Measurements from ENCODE around the gene GLIS1. TPM values are rescaled to one million over a fixed set of nuclear protein-coding genes. Genes with fewer than 3 reads are reported as not detected.

Gene GLIS1
- total RNA-seq, 2 donors from 2014 or later = 0.16 TPM; not detected in 1

- intact Hi-C loops (cut with DNase I) = loop anchor here (10.0 kb wide), 1 partner anchor 112 kb away; no protein-coding TSS in a partner anchor
- H3K4me3 ChIP-seq = no peak overlapping the region
- H3K27ac ChIP-seq = no peak overlapping the region
- H3K9ac ChIP-seq (ENCODE audit: low read depth in 2 of 2, low read length in 2 of 2) = no peak overlapping the region
- H3K9me3 ChIP-seq = no peaks in the 10 kb centered on the region
- DNase-seq = no peak
- no peaks in the 10 kb centered on the region for H3K36me3 ChIP-seq
- H3K4me1 ChIP-seq = no peaks in the 10 kb centered on the region
- no peak for TF ChIP-seq CTCF (IDR thresholded peaks at IDR 0.05)
- H3K27me3 ChIP-seq = no peaks in the 10 kb centered on the region
These were observed 255.8 kb downstream of the GLIS1 start for GRCh38 chr1:53483170-53483569.

- H3K9me3 ChIP-seq = no peaks in the 10 kb centered on the region
- intact Hi-C loops (cut with DNase I) = loop anchor here (10.0 kb wide), 1 partner anchor 112 kb away; no protein-coding TSS in a partner anchor
These were observed 256.4 kb downstream of the GLIS1 start for GRCh38 chr1:53482441-53483153.

GRCh38 chr1:53481456-53481855, 257.5 kb downstream of the GLIS1 start:
- H3K27me3 ChIP-seq = no peaks in the 10 kb centered on the region

More at GRCh38 chr1:53482441-53483153, 256.4 kb downstream of the GLIS1 start:
- no peak for DNase-seq
- no peaks in the 10 kb centered on the region for H3K36me3 ChIP-seq
- no peaks in the 10 kb centered on the region for H3K4me1 ChIP-seq
- H3K27ac ChIP-seq = no peak overlapping the region
- no peak overlapping the region for H3K9ac ChIP-seq (ENCODE audit: low read depth in 2 of 2, low read length in 2 of 2)
- TF ChIP-seq CTCF (IDR thresholded peaks at IDR 0.05) = no peak
- H3K4me3 ChIP-seq = no peak overlapping the region
- H3K27me3 ChIP-seq = no peaks in the 10 kb centered on the region

GRCh38 chr1:53480678-53481077, 258.3 kb downstream of the GLIS1 start:
- Histone ChIP-seq H3K27ac (no peak overlapping the region), H3K36me3 (no peaks in the 10 kb centered on the region), H3K4me3 (no peak overlapping the region), H3K9ac (ENCODE audit: low read depth in 2 of 2, low read length in 2 of 2) (no peak overlapping the region), H3K4me1 (no peaks in the 10 kb centered on the region), H3K9me3 (no peaks in the 10 kb centered on the region), H3K27me3 (no peaks in the 10 kb centered on the region)
- intact Hi-C loops (cut with DNase I) = loop anchor here (10.0 kb wide), 1 partner anchor 114 kb away; no protein-coding TSS in a partner anchor
- DNase-seq = no peak
- TF ChIP-seq CTCF (IDR thresholded peaks at IDR 0.05) = no peak

More at GRCh38 chr1:53481456-53481855, 257.5 kb downstream of the GLIS1 start:
- DNase-seq = no peak
- Histone ChIP-seq H3K9ac (ENCODE audit: low read depth in 2 of 2, low read length in 2 of 2) (no peak overlapping the region), H3K4me3 (no peak overlapping the region), H3K36me3 (no peaks in the 10 kb centered on the region), H3K9me3 (no peaks in the 10 kb centered on the region), H3K4me1 (no peaks in the 10 kb centered on the region), H3K27ac (no peak overlapping the region)
- no peak for TF ChIP-seq CTCF (IDR thresholded peaks at IDR 0.05)
- intact Hi-C loops (cut with DNase I) = loop anchor here (10.0 kb wide), 1 partner anchor 113 kb away; no protein-coding TSS in a partner anchor

- TF ChIP-seq CTCF (IDR thresholded peaks at IDR 0.05) = no peak
- no peaks in the 10 kb centered on the region for H3K27me3 ChIP-seq
- no peak overlapping the region for H3K4me3 ChIP-seq
- H3K4me1 ChIP-seq = no peaks in the 10 kb centered on the region
- no peak for DNase-seq
- H3K27ac ChIP-seq = no peak overlapping the region
- H3K9ac ChIP-seq (ENCODE audit: low read depth in 2 of 2, low read length in 2 of 2) = no peak overlapping the region
- no peaks in the 10 kb centered on the region for H3K9me3 ChIP-seq
- intact Hi-C loops (cut with DNase I) = no loop called here
- no peaks in the 10 kb centered on the region for H3K36me3 ChIP-seq
These were observed 260.5 kb downstream of the GLIS1 start for GRCh38 chr1:53478502-53478818.
